ENCODE measurements around the gene MSX1.

MSX1 gene

DNA sequence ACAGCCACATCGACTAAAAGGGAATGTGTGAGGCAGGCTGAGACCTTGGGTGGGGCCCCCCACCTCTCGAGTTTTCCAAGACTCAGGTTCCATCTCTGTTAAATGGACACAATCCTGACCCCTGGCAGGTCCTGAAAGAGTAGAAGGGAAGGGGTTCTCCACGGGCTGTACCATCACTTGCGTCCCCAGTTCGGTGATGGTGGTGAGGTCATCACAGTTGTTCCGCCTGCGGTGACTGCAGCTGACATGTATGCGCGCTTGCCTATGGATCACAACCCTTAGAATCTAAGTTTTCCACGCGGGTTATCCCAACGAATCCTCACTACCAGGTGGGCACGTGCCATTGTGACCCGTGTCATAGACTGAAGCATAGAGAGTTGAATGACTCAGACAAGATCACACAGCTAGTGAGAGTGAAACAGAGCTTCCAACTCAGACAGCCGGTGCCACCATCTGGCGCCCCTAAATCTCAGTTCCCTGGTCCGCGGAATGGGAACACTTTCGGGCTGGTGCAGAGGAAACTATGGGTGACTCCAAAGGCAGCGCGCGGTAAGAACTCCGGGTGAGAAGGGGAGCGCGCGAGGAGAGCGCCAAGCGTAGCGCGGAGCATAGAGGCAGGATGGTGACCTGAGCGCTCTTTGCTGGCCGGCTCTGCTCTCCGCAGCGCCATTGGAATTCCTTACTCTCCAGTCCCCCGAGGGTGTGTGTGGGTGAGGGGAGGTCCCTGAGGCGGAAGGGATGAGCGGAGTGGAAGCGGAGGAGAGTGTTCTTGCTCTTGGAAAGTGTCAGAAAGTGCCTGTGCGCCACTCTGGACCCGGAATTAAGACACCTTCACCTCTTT is 10.5 kb downstream of the MSX1 start:
- no peak for DNase-seq (ENCODE audit: low read depth)

- DNase-seq (ENCODE audit: low read depth), result no peak
Observed at GRCh38 chr4:4870576-4871241, 11.2 kb downstream of the MSX1 start.

GRCh38 chr4:4871242-4871572 is 11.7 kb downstream of the MSX1 start:
- no peak for DNase-seq (ENCODE audit: low read depth)

DNA sequence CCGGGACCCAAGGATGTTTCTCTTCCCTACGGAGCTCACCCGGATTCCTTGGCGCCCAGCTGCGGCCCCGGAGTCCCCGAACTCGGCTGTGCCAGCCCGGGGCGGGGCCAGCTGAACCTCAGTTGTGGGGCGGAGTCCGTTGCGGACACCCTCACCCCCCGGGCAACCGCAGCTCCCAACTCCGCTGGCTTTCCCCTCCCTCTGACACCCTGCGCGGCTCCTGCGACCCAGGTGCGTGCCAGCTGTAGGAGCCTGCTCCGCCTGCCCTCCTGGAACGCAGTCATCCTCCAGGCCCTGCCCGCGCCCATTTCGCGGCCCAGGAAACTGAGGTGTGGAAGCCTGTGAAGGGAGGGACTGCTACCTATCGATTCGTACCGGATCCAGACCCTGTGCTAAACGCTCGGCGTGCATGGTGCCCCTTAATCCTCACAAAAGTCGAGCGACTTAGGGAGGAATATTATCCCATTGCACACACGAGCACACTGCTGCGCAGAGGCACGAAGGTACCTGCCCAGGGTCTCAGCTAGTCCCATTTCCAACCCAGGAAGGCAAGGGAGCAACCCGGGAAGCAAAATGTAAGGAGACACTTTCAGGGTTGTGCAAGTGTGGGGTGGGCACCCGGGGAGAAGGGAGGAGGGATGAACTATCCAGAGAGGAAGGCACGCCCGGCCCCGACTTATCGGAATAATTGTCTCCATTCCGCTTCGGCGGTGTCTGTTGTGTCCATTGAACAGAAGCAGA is 12.3 kb downstream of the MSX1 start:
- DNase-seq (ENCODE audit: low read depth), result no peak

GRCh38 chr4:4872314-4872903 is 12.9 kb downstream of the MSX1 start:
- no peak for DNase-seq (ENCODE audit: low read depth)

- no peak for DNase-seq (ENCODE audit: low read depth)
Observed at GRCh38 chr4:4873203-4873602, 13.7 kb downstream of the MSX1 start.

DNA sequence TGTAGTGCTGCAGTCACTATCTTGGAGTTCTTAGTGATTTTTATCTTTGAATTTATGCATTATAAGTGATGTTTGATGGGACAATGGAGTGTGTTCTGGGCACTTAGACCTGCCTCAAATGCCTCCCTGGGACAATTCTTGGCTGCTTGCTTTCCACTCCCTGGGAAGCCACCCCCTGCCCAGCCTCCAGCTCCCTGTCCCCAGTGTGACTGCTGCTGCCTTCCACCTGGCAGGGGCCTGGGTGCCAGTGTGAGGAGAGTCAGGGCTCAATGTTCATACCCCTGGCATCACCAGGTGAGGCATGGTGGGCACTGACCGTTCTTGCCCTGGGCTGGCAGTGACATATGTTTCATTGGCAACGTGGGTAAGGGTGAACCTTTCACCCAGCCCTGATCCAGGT is 14.8 kb downstream of the MSX1 start:
- DNase-seq (ENCODE audit: low read depth), result no peak

GRCh38 chr4:4875147-4875546 is 15.7 kb downstream of the MSX1 start:
- no peak for DNase-seq (ENCODE audit: low read depth)

- DNase-seq (ENCODE audit: low read depth), result no peak
Observed at GRCh38 chr4:4875611-4876010, 16.1 kb downstream of the MSX1 start.

GRCh38 chr4:4876945-4877661 is 17.6 kb downstream of the MSX1 start:
- DNase-seq (ENCODE audit: low read depth), result no peak

DNA sequence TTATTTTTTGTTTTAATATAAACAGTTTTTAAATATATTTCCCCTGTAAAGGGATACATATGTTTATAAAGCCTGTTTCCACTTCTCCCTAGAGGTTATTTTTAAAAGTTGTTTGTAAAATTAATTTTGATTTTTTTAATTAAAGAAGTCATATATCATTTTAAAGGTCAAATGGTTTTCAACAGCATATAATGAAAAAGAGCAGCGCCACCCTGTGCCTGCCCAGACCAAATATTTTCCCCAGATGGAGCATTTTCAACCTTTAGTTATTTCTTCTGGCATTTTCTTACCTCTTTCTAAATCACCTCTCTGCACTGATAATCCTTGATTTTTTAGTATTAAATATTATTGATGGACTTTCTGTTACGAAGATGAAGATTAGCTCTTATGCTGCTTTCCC is 21.0 kb downstream of the MSX1 start:
- no peak for DNase-seq (ENCODE audit: low read depth)

GRCh38 chr4:4881432-4881831 is 22.0 kb downstream of the MSX1 start:
- no peak for DNase-seq (ENCODE audit: low read depth)

- DNase-seq (ENCODE audit: low read depth), result no peak
Observed at GRCh38 chr4:4884611-4885010, 25.1 kb downstream of the MSX1 start.

GRCh38 chr4:4887426-4887825 is 28.0 kb downstream of the MSX1 start:
- DNase-seq (ENCODE audit: low read depth), result no peak

DNA sequence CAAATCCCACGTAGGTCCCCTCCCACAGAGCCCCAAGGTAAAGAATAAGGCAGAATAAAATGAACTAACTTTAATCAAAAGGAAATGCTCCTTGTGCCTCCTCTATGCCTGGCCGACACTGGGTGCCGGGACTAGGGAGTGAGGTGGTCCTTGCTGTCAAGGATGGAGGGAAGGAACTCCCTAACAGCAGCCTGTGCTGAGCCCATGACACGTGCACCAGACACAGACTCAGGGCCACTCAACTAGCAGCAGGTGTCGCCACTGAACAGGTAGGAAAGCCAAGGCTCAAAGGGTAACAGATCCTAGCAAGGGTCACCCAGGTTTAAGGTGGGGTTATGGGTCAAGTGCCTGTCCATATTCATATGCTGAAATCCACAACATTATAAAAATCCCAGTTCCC is 29.2 kb downstream of the MSX1 start:
- DNase-seq (ENCODE audit: low read depth), result no peak

- no peak for DNase-seq (ENCODE audit: low read depth)
Observed at GRCh38 chr4:4889781-4890180, 30.3 kb downstream of the MSX1 start.

GRCh38 chr4:4890574-4891255 is 31.2 kb downstream of the MSX1 start:
- no peak for DNase-seq (ENCODE audit: low read depth)

- DNase-seq (ENCODE audit: low read depth), result no peak
Observed at GRCh38 chr4:4893721-4894120, 34.3 kb downstream of the MSX1 start.

- no peak for DNase-seq (ENCODE audit: low read depth)
Observed at GRCh38 chr4:4899202-4899925, 39.9 kb downstream of the MSX1 start.

DNA sequence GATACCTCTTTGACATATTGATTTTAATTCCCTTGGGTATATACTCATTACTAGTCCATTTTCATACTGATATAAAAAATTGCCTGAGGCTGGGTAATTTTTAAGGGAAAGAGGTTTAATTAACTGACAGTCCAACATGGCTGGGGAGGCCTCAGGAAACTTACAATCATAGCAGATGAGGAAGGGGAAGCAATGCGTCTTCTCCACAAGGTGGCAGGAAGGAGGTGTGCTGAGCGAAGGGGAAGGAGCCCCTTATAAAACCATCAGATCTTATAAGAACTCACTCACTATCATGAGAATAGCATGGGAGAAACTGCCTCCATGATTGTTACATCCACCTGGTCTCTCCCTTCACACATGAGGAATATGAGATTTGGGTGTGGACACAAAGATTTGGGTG is 42.4 kb downstream of the MSX1 start:
- DNase-seq (ENCODE audit: low read depth), result no peak

GRCh38 chr4:4912155-4912554 is 52.7 kb downstream of the MSX1 start:
- DNase-seq (ENCODE audit: low read depth), result no peak

Measured in stimulated activated CD8-positive, alpha-beta memory T cell treated with anti-CD3 and anti-CD28 coated beads, Interleukin-15, amount 100 ng/mL, for 1 hour (primary cell).